Activated CD4-positive, alpha-beta T cell treated with anti-CD3 and anti-CD28 coated beads for 1 hour (primary cell): ENCODE measurements around the gene IRGQ.
"Not testable (repeated sequence)": the region's sequence is repeated elsewhere in the genome, so short reads cannot be mapped to it uniquely, and the experiment has no call there.

Source experiments
- DNase-seq: peaks from one replicate; pipeline ENCODE4 v3.0.0-alpha.2; 2020

The IRGQ gene, protein sequence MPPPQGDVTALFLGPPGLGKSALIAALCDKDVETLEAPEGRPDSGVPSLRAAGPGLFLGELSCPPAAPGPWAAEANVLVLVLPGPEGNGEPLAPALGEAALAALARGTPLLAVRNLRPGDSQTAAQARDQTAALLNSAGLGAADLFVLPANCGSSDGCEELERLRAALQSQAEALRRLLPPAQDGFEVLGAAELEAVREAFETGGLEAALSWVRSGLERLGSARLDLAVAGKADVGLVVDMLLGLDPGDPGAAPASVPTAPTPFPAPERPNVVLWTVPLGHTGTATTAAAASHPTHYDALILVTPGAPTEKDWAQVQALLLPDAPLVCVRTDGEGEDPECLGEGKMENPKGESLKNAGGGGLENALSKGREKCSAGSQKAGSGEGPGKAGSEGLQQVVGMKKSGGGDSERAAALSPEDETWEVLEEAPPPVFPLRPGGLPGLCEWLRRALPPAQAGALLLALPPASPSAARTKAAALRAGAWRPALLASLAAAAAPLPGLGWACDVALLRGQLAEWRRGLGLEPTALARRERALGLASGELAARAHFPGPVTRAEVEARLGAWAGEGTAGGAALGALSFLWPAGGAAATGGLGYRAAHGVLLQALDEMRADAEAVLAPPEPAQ

GRCh38 chr19:43595999-43596841 is at the start of gene IRGQ, which contains the start of gene ZNF576:
TSS of gene IRGQ (minus strand) at chr19:43596134. CDS start at chr19:43595338, 796 bp downstream.
TSS of gene ZNF576 (plus strand) at chr19:43596595. CDS start at chr19:43597109, 514 bp downstream.
- DNase-seq: peak; percentile 100

DNA sequence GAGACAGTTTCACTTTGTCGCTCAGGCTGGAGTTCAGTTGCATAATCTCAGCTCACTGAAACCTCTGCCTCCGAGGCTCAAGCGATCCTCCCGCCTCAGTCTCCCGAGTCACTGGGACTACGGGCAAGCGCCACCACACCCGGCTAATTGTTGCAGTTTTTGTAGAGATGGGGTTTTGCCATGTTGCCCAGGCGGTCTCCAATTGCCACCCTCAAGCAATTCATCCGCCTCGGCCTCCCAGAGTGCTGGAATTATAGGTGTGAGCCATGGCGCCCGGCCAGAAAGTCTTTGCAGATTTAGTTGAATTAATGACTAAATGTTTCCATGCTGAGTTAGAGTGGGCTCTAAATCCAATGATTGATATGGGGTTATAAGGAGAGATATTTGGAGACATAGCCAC is 48.2 kb upstream of the IRGQ start:
- no peak for DNase-seq

DNA sequence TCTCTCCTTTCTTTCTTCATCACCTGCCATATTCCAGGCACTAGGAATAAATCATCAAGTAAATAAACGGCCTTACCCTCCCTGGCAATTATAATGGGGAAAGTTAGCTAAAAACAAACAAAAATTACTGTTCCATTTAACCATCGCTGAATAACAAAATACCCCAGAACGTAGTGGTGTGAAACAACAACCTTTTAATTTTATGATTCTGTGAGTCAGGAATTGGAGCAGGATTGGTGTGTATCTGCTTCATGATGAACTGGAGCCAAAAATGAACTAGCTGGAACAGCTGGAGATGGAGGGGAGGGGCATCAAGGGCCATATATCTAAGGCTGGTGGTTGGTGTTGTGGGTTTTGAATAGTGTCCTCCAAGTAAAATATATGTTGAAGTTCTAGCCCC is 47.4 kb upstream of the IRGQ start:
- no peak for DNase-seq

DNA sequence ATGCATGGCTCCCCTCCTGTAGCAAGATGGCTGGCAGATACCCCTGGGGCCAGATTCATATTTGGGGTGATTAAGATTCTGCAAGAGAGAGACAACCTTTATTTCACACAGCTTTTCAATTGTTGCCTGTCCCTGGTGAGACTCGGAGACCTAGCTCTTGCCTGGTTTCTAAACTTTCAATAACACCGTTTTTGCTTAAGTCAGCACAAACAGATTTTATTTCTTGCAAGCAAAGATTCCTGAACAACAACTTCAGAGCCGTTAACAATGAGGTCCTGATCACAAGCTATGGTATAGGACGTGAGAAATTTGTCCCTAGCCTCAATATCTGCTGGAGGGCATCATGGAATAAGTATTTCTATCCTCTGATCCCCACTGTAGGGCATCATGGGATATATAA is 46.6 kb upstream of the IRGQ start:
- no peak for DNase-seq

DNA sequence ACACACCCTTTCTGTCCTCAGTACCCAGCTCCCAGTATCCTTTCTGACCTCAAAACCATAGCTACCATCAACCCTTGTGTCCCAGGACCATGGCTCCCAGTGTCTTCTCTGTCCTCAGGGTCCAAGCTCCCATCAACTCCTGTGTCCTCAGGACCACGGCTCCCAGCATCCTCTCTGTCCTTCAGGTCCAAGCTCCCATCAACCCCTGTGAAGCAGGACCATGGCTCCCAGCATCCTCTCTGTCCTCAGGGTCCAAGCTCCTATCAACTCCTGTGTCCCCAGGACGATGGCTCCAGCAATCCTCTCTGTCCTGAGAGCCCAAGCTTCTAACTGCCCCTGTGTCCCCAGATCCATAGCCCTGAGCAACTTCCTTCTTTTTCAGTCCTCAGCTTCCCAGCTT is 45.4 kb upstream of the IRGQ start:
- DNase-seq: no peak

DNA sequence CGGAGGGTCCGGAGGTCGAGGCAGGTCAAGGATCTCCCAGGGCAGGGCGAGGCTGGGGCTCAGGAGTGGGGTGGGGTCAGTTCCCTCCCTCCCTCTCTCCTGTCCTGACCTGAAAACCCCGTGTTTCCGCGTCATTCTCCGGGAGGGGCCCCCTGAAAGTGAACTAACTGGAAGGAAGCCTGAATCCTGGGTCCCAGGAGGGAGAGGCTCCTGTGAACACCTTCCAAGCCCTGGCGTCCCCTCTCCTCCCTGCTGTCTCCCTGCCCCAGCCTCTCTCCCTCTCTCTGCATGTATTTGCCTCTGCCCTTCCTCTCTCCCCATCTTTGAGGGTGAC is 44.5 kb upstream of the IRGQ start:
- no peak for DNase-seq

- peak; percentile 36 for DNase-seq
These were observed 43.8 kb upstream of the IRGQ start, which contains the start of gene CADM4 for GRCh38 chr19:43639519-43640423. TSS of gene CADM4 (minus strand) at chr19:43639850. CDS start at chr19:43639790, 60 bp downstream.

GRCh38 chr19:43638995-43639518 is 43.1 kb upstream of the IRGQ start:
- DNase-seq: no peak

DNA sequence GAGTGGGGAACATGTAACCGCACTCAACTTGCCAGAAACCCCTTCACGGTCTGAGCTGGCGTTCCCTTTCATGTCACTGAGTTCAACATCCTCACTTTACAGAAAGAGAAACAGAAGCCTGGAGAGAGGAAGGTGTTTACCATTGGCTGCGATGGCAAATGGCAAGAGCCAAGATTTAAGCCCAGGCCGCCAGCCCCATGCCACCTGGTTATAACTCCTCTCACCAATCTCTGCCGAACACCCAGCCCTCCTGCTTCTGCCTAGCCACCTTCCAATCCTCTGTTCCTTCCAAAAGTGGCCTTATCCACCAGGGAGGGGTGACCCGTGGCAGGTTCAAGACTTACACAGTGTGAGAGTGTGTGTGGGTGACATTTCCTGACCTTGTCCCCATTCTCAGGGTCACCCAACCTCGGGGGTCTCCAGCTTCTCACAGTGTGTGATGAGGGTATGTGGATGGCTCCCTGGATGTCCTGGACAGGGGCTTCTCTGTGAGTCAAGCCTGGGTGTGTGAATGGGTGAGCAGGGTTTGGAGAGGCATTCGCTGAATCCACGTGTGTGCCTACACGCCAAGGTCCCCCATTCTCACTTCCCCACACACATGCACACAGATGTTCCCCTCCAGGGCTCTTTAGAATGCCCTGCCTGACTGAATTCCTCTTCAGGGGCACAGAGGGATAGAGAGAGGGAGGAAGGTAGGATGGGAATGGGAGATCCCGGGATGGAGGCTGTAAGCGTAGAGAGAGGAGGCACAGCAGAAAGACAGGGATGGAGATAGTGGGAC is 42.5 kb upstream of the IRGQ start:
- DNase-seq: no peak

GRCh38 chr19:43636121-43636683 is 40.3 kb upstream of the IRGQ start:
- DNase-seq: no peak

GRCh38 chr19:43635561-43635940 is 39.6 kb upstream of the IRGQ start:
- DNase-seq: not testable (repeated sequence)

DNA sequence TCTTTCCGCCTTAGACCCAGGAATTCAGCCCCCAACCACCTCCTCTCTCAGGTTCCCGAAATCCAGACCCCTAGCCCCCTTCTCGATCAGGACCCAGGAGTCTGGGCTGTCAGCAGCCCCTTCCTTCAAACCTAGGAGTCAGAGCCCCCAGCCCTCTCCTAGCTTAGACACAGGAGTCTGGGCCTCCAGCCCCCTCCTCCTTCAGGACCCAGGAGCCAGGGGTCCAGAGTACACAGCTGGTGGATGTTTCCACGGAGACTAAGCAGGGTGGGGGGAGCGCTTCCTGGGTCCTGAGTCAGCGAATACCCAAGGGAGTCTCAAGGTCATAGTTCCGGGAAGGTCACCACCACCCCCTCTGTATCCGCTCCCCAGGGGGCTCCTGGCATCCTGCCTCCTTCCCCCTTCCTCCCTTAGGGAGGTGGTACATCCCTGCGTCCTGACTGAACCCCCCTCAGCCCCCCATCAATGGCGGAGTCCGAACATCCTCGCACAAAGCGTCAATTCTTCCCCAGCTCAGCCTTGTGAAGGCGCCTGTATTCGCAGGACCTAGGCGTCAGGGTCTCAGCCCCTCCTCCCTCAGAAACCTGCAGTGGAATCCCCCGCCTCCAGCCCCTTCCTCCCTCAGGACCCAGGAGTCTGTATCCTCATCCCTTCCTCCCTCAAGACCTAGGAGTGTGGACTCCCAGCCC is 39.1 kb upstream of the IRGQ start:
- no peak for DNase-seq

GRCh38 chr19:43634506-43634871 is 38.6 kb upstream of the IRGQ start:
- DNase-seq: no peak

DNA sequence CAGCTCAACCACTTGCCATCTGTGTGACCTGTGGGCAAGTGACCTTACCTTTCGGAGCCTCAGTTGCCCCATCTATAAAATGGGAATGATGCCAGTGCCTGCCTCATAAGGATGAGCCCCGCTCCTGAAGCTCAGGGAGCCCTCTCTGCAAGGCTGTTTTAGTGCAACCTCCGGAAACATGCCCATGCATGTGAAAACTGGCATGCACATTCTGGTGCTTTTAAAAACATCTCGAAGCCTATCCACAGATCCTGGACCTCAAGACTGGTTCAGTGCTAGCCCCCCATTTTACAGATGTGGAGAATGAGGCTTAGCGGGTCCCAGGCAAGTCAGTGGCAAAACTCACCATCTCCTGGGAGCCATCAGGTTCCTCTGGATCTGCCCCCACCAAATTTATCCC is 38.1 kb upstream of the IRGQ start:
- no peak for DNase-seq

DNA sequence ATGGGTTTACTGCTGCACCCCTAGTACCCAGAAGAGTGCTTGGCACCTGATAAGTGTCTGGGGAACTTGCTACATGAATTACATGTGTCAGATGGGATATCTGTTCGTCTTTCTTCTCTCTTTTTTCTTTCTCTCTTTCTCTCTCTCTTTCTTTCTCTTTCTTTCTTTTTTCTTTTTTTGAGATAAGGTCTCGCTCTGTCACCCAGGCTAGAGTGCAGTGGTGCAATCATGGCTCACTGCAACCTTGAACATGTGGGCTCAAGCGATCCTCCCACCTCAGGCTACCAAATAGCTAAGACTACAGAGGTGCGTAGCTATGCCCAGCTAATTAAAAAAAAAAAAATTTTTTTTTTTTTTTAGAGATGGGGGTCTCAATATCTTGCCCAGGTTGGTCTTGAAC is 37.6 kb upstream of the IRGQ start:
- DNase-seq: no peak

GRCh38 chr19:43631491-43631890 is 35.6 kb upstream of the IRGQ start:
- DNase-seq: no peak

- DNase-seq: no peak
These were observed 32.9 kb upstream of the IRGQ start for GRCh38 chr19:43628646-43629326.

- no peak for DNase-seq
These were observed 30.9 kb upstream of the IRGQ start for GRCh38 chr19:43626838-43627237.

- DNase-seq: no peak
These were observed 30.1 kb upstream of the IRGQ start for GRCh38 chr19:43625918-43626579.
